Measurements from ENCODE around the gene SAMD8. TPM values are rescaled to one million over a fixed set of nuclear protein-coding genes. Genes with fewer than 3 reads are reported as not detected.

SAMD8 gene
- total and polyA plus RNA-seq, 2 donors (not counting 3 experiments of a cell fraction or from before 2014, with no cell fraction given) = 19.6 to 22.8 TPM

GRCh38 chr10:75081379-75081778 is 30.1 kb upstream of the SAMD8 start:
- ChIA-PET POLR2A (no interaction called here), CTCF (interaction anchor here (0.9 kb wide), 1 partner anchor 837 kb away, joined by 3 read pairs; no protein-coding TSS in a partner anchor)
- no peaks in the 10 kb centered on the region for H3K9me3 ChIP-seq (replicated peaks; ENCODE audit: control insufficient read depth, insufficient read depth, low read length)
- H3K27me3 ChIP-seq (ENCODE audit: control insufficient read depth in 2 of 2, insufficient read depth in 2 of 2, low read length in 2 of 2) = peaks cover 3 to 4% of the 10 kb centered on the region in 2 experiments
- no peak overlapping the region for H2AFZ ChIP-seq (ENCODE audit: low read depth, low read length)
- H3K4me2 ChIP-seq (ENCODE audit: insufficient read depth, low read length) = no peak overlapping the region
- H3K4me3 ChIP-seq (replicated peaks in 1 of 3; ENCODE audit: insufficient read depth in 1 of 3, low read depth in 1 of 3, low read length in 3 of 3) = no peak overlapping the region
- no peaks in the 10 kb centered on the region for H3K9me1 ChIP-seq (replicated peaks; ENCODE audit: control insufficient read depth, extremely low read depth, insufficient read depth, low read length)
- intact Hi-C loops (cut with micrococcal nuclease) = no loop called here
- dilution Hi-C loops (cut with MboI; ENCODE audit: extremely low pct_ligation_motif_present, low sequenced_read_pairs) = no loop called here
- DNase-seq (ENCODE audit: low read depth, low spot score) (no peak), FAIRE-seq (no peak)
- no peak overlapping the region for H3K27ac ChIP-seq (ENCODE audit: insufficient read depth, low read depth, low read length)
- H3K36me3 ChIP-seq (ENCODE audit: control insufficient read depth in 2 of 2, extremely low read depth in 1 of 2, insufficient read depth in 2 of 2, low read length in 2 of 2) = no peaks in the 10 kb centered on the region
- H4K20me1 ChIP-seq (replicated peaks; ENCODE audit: control insufficient read depth, extremely low read depth, insufficient read depth, low read length) = no peaks in the 10 kb centered on the region
- H3K4me1 ChIP-seq (ENCODE audit: control insufficient read depth, extremely low read depth, insufficient read depth, low read length) = no peaks in the 10 kb centered on the region
- TF ChIP-seq CTCF (IDR thresholded peaks at IDR 0.05; ENCODE audit: extremely low read depth in 1 of 2, insufficient read depth in 1 of 2, low read depth in 1 of 2, low read length in 2 of 2) (no peak), GATA2 (IDR thresholded peaks at IDR 0.05; ENCODE audit: insufficient read depth, insufficient read length, low read depth, low read length) (no peak), MAX (IDR thresholded peaks at IDR 0.05; ENCODE audit: insufficient read depth, insufficient read length) (no peak), POLR2A (IDR thresholded peaks at IDR 0.05; ENCODE audit: low read depth, low read length) (no peak), JUN (IDR thresholded peaks at IDR 0.05; ENCODE audit: borderline replicate concordance, insufficient read depth, insufficient read length, low read depth) (no peak), MYC (IDR thresholded peaks at IDR 0.05; ENCODE audit: low read depth, low read length) (no peak), FOS (IDR thresholded peaks at IDR 0.05; ENCODE audit: borderline replicate concordance, insufficient read depth, low read length) (no peak), POLR2AphosphoS5 (IDR thresholded peaks at IDR 0.05; ENCODE audit: insufficient read depth, low read depth, low read length) (no peak), EZH2 (IDR thresholded peaks at IDR 0.05; ENCODE audit: borderline replicate concordance, low read depth, low read length, severe bottlenecking) (no peak)
- H3K79me2 ChIP-seq (ENCODE audit: control insufficient read depth, insufficient read depth, low read length) = no peaks in the 10 kb centered on the region
- BruUV-seq (replicated peaks) = no TSS peak
- no peak overlapping the region for H3K9ac ChIP-seq (replicated peaks; ENCODE audit: extremely low read depth, insufficient read depth, low read length)
